ENCODE data around the gene CHRNB4. TPM values are rescaled to one million over a fixed set of nuclear protein-coding genes. Genes with fewer than 3 reads are reported as not detected.

CHRNB4 gene
- total and polyA plus RNA-seq, 2 donors (not counting 3 experiments of a cell fraction or from before 2014, with no cell fraction given), result 0.08 TPM; not detected in 1

DNA sequence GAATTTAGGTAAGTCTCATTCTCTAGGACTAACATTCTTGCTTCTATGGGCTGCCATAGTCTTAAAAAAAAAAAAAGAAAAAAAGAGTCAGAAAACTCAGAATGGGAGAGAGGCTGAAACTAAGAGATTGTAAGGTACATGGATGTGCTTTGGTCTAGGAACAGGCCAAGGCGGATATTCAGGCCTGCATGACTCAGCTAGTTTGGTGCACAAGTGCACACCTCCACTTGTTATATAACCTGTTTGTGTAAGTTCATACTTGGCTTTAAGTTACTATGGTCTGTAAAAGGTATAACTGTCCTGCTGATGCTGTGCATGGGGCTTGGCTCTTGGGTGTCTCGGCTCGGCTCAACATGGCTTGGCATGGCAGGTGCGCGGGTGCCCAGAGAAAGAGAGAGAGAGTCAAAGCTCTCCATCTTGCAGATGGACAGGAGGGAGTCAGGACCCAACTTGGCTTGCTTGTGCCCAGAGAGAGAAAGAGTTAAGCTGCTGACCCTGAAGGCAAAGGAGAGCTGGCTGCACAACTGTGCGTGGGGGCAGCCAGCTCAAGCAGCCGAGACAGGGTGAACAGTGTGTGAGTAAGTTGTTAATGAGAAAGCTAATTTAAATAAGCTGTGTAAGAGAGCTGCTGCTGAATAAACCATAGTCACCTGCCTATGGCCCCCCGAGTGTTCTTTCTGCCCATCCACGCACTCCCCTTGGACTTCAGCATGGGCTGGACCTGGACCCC, 31.4 kb upstream of the CHRNB4 start:
- H3K79me2 ChIP-seq (ENCODE audit: control insufficient read depth, insufficient read depth, low read length), result no peaks in the 10 kb centered on the region
- H3K9me1 ChIP-seq (replicated peaks; ENCODE audit: control insufficient read depth, extremely low read depth, insufficient read depth, low read length), result no peaks in the 10 kb centered on the region
- TF ChIP-seq, protein P1, sequence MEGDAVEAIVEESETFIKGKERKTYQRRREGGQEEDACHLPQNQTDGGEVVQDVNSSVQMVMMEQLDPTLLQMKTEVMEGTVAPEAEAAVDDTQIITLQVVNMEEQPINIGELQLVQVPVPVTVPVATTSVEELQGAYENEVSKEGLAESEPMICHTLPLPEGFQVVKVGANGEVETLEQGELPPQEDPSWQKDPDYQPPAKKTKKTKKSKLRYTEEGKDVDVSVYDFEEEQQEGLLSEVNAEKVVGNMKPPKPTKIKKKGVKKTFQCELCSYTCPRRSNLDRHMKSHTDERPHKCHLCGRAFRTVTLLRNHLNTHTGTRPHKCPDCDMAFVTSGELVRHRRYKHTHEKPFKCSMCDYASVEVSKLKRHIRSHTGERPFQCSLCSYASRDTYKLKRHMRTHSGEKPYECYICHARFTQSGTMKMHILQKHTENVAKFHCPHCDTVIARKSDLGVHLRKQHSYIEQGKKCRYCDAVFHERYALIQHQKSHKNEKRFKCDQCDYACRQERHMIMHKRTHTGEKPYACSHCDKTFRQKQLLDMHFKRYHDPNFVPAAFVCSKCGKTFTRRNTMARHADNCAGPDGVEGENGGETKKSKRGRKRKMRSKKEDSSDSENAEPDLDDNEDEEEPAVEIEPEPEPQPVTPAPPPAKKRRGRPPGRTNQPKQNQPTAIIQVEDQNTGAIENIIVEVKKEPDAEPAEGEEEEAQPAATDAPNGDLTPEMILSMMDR (IDR thresholded peaks at IDR 0.05; ENCODE audit: extremely low read depth in 1 of 2, insufficient read depth in 1 of 2, low read depth in 1 of 2, low read length in 2 of 2), result no peak
- no peak for TF ChIP-seq POLR2A (IDR thresholded peaks at IDR 0.05; ENCODE audit: low read depth, low read length)
- TF ChIP-seq FOS (IDR thresholded peaks at IDR 0.05; ENCODE audit: borderline replicate concordance, insufficient read depth, low read length), result no peak
- no peak for TF ChIP-seq MYC (IDR thresholded peaks at IDR 0.05; ENCODE audit: low read depth, low read length)
- TF ChIP-seq POLR2AphosphoS5 (IDR thresholded peaks at IDR 0.05; ENCODE audit: insufficient read depth, low read depth, low read length), result no peak
- no peak for TF ChIP-seq EZH2 (IDR thresholded peaks at IDR 0.05; ENCODE audit: borderline replicate concordance, low read depth, low read length, severe bottlenecking)
- TF ChIP-seq JUN (IDR thresholded peaks at IDR 0.05; ENCODE audit: borderline replicate concordance, insufficient read depth, insufficient read length, low read depth), result no peak
- no peak for TF ChIP-seq GATA2 (IDR thresholded peaks at IDR 0.05; ENCODE audit: insufficient read depth, insufficient read length, low read depth, low read length)
- TF ChIP-seq, protein P2, sequence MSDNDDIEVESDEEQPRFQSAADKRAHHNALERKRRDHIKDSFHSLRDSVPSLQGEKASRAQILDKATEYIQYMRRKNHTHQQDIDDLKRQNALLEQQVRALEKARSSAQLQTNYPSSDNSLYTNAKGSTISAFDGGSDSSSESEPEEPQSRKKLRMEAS (IDR thresholded peaks at IDR 0.05; ENCODE audit: insufficient read depth, insufficient read length), result no peak
- dilution Hi-C loops (cut with MboI; ENCODE audit: extremely low pct_ligation_motif_present, low sequenced_read_pairs), result no loop called here
- H3K9ac ChIP-seq (replicated peaks; ENCODE audit: extremely low read depth, insufficient read depth, low read length), result no peak overlapping the region
- H3K36me3 ChIP-seq (ENCODE audit: control insufficient read depth in 2 of 2, extremely low read depth in 1 of 2, insufficient read depth in 2 of 2, low read length in 2 of 2), result no peaks in the 10 kb centered on the region
- no peak overlapping the region for H3K4me3 ChIP-seq (replicated peaks in 1 of 3; ENCODE audit: insufficient read depth in 1 of 3, low read depth in 1 of 3, low read length in 3 of 3)
- no TSS peak for BruUV-seq (replicated peaks)
- FAIRE-seq (no peak), DNase-seq (ENCODE audit: low read depth, low spot score) (no peak)
- no peaks in the 10 kb centered on the region for H4K20me1 ChIP-seq (replicated peaks; ENCODE audit: control insufficient read depth, extremely low read depth, insufficient read depth, low read length)
- intact Hi-C loops (cut with micrococcal nuclease), result no loop called here
- CTCF ChIA-PET, result interaction anchor here (0.7 kb wide), 1 partner anchor 53 kb away, joined by 3 read pairs; no protein-coding TSS in a partner anchor
- POLR2A ChIA-PET, result no interaction called here
- H2AFZ ChIP-seq (ENCODE audit: low read depth, low read length), result no peak overlapping the region
- H3K4me2 ChIP-seq (ENCODE audit: insufficient read depth, low read length), result no peak overlapping the region
- no peaks in the 10 kb centered on the region for H3K9me3 ChIP-seq (replicated peaks; ENCODE audit: control insufficient read depth, insufficient read depth, low read length)
- peaks cover 0 to 2% of the 10 kb centered on the region in 2 experiments for H3K27me3 ChIP-seq (ENCODE audit: control insufficient read depth in 2 of 2, insufficient read depth in 2 of 2, low read length in 2 of 2)
- no peaks in the 10 kb centered on the region for H3K4me1 ChIP-seq (ENCODE audit: control insufficient read depth, extremely low read depth, insufficient read depth, low read length)
- no peak overlapping the region for H3K27ac ChIP-seq (ENCODE audit: insufficient read depth, low read depth, low read length)

All from endothelial cell of umbilical vein (primary cell).